HepG2 (cell line): ENCODE results near the gene TMEM80. TPM values are rescaled to one million over a fixed set of nuclear protein-coding genes. Genes with fewer than 3 reads are reported as not detected.

ENCODE experiments used
- CBX2 ChIP-seq, 2 experiments: fragments of 200-600 bp in 1 of 2; sonication (generic); formaldehyde crosslinking in 1 of 2; IDR thresholded peaks; 2 replicates each; pipeline versions ENCODE4 v1.7.0 to v1.8.1; 2018 to 2022; ENCODE audit warnings: low read depth in 2 of 2, low read length in 1 of 2, mild to moderate bottlenecking in 1 of 2, missing genetic modification reagents in 1 of 2
- DMAP1 ChIP-seq: IDR thresholded peaks from 2 replicates; pipeline ENCODE4 v1.6.1; 2016
- DR1 ChIP-seq: sonication (generic); formaldehyde crosslinking; IDR thresholded peaks from 2 replicates; pipeline ENCODE4 v1.8.0; 2021; ENCODE audit warnings: mild to moderate bottlenecking, missing genetic modification reagents, inconsistent platforms
- GTF2F1 ChIP-seq: fragments of 150-350 bp; IDR thresholded peaks from 2 replicates; pipeline ENCODE4 v1.6.1; 2014; ENCODE audit warnings: low read length
- HES4 ChIP-seq: sonication (generic); formaldehyde crosslinking; IDR thresholded peaks from 2 replicates; pipeline ENCODE4 v1.9.0; 2021; ENCODE audit warnings: mild to moderate bottlenecking, missing genetic modification reagents, borderline replicate concordance
- HOXD1 ChIP-seq: sonication (generic); formaldehyde crosslinking; IDR thresholded peaks from 2 replicates; pipeline ENCODE4 v1.5.0; 2020; ENCODE audit warnings: missing genetic modification reagents
- MYC ChIP-seq: sonication (generic); formaldehyde crosslinking; IDR thresholded peaks from 2 replicates; pipeline ENCODE4 v1.9.0; 2021; ENCODE audit warnings: missing genetic modification reagents, borderline replicate concordance
- MYNN ChIP-seq: sonication (generic); formaldehyde crosslinking; IDR thresholded peaks from 2 replicates; pipeline ENCODE4 v1.4.0; 2020; ENCODE audit warnings: mild to moderate bottlenecking, low read depth, missing genetic modification reagents
- XRCC5 ChIP-seq: fragments of 200-400 bp; formaldehyde crosslinking; optimal IDR thresholded peaks from 2 replicates; pipeline ENCODE3; 2017; ENCODE audit warnings: mild to moderate bottlenecking, low read length
- ZFP36L2 ChIP-seq: sonication (generic); formaldehyde crosslinking; IDR thresholded peaks from 2 replicates; pipeline ENCODE4 v1.4.0; 2020; ENCODE audit warnings: missing genetic modification reagents
- ZNF24 ChIP-seq: fragments of 450-650 bp; IDR thresholded peaks from 2 replicates; pipeline ENCODE4 v1.6.1; 2017; ENCODE audit warnings: antibody characterized with exemption, mild to moderate bottlenecking
- ZNF333 ChIP-seq: sonication (generic); formaldehyde crosslinking; IDR thresholded peaks from 2 replicates; pipeline ENCODE4 v1.4.0; 2020; ENCODE audit warnings: mild to moderate bottlenecking, missing genetic modification reagents, borderline replicate concordance
- ZNF562 ChIP-seq: sonication (generic); formaldehyde crosslinking; IDR thresholded peaks from 2 replicates; pipeline ENCODE4 v1.8.0; 2022; ENCODE audit warnings: missing genetic modification reagents, borderline replicate concordance
- ZNF644 ChIP-seq: IDR thresholded peaks from 2 replicates; pipeline ENCODE4 v1.6.1; 2016; ENCODE audit warnings: low read depth
- ZNF709 ChIP-seq: sonication (generic); formaldehyde crosslinking; IDR thresholded peaks from 2 replicates; pipeline ENCODE4 v1.5.0; 2020; ENCODE audit warnings: mild to moderate bottlenecking, missing genetic modification reagents
- ZNF713 ChIP-seq: sonication (generic); formaldehyde crosslinking; IDR thresholded peaks from 2 replicates; pipeline ENCODE4 v1.4.0; 2020; ENCODE audit warnings: mild to moderate bottlenecking, missing genetic modification reagents
- ZSCAN12 ChIP-seq: sonication (generic); formaldehyde crosslinking; IDR thresholded peaks from 2 replicates; pipeline ENCODE4 v1.9.0; 2021; ENCODE audit warnings: mild to moderate bottlenecking, missing genetic modification reagents
- polyA plus RNA-seq, 8 experiments: library from polyadenylated mRNA; depleted of rRNA in 3 of 8; stranded (reverse) in 7 of 8; unstranded in 1 of 8; fragments of >200 nt; fragmentation: Illumina TruSeq in 4 of 8; extraction: Trizol in 4 of 8; gene quantifications; 2 replicates each; pipeline versions ENCODE4 v1.2.1 to v1.2.3, GENCODE V29; 2011 to 2016; ENCODE audit warnings: low read depth in 4 of 8, missing spikeins in 1 of 8, mixed read lengths in 1 of 8; ENCODE audit not compliant: insufficient read depth in 1 of 8
- total RNA-seq, 5 experiments: library from RNA; depleted of rRNA; stranded (reverse); fragments of >200 nt; fragmentation: Illumina TruSeq; extraction: Trizol; gene quantifications; 2 replicates each; pipeline ENCODE4 v1.2.3, GENCODE V29; 2016; ENCODE audit warnings: low read depth in 1 of 5
- TF ChIP-seq, protein P1 (sequence below): sonication (generic); formaldehyde crosslinking; IDR thresholded peaks from 2 replicates; pipeline ENCODE4 v1.4.0; 2020; ENCODE audit warnings: missing genetic modification reagents
- TF ChIP-seq, protein P2 (sequence below): IDR thresholded peaks from 2 replicates; pipeline ENCODE4 v1.6.1; 2012; ENCODE audit warnings: low read length, improper control_type of control experiment
- TF ChIP-seq, protein P3 (sequence below): sonication (generic); formaldehyde crosslinking; IDR thresholded peaks from 2 replicates; pipeline ENCODE4 v1.5.0; 2020; ENCODE audit warnings: mild to moderate bottlenecking, missing genetic modification reagents
- TF ChIP-seq, protein P4 (sequence below): sonication (generic); formaldehyde crosslinking; IDR thresholded peaks from 2 replicates; pipeline ENCODE4 v1.5.0; 2020; ENCODE audit warnings: missing genetic modification reagents, mild to moderate bottlenecking, borderline replicate concordance

Gene TMEM80
- total and polyA plus RNA-seq, 2 of the 13 experiments (the other 11 are each of a cell fraction or from before 2014, with no cell fraction given), result 5.6 to 17.1 TPM

DNA sequence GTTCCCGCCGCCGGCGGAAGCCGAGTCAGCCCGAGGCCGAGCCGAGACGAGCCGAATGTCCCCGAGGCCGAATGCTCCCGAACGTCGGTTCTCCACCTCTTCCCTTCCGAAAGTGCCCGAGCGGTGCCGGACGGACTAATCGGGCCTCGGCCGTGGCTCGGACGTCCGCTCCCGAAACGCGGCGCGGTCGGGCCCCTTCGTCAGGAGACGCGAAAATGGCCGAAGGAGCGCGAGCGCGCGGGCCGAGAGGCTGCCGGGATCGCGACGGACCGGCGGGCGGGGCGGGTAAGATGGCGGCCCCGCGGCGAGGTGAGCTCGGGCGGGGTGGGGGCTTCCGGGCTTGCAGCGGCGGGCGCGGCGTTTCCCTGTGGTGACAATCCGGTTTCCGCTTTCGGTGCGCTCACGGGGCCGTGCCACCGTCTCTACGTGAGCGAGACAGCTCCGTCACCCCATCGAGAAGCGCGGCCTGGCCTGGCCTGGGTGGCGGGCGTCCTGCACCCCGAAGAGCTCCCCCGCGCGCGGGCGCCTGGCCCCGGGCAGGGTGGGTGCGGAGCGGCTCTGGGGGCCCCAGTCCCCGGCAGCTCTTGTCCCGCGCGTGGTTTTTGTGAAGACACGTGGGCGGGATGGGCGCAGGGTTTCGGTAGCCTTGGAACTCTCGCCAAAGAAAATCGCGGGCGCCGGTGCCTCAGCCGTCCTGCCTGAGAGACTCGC is at the start of gene TMEM80 (continued):
- TF ChIP-seq ZNF333 (CRISPR knock-in tag) (no peak; the same call in 1 of the 2 replicates), DR1 (CRISPR knock-in tag) (no peak; the same call in 1 of the 2 replicates), ZNF24 (no peak), ZNF713 (CRISPR knock-in tag) (no peak), HOXD1 (CRISPR knock-in tag) (peak; percentile 70), ZNF644 (CRISPR knock-in tag) (no peak), DMAP1 (CRISPR knock-in tag) (peak; percentile 48; the same call in 1 of the 2 replicates), GTF2F1 (no peak), MYC (CRISPR knock-in tag) (peak; percentile 72), ZNF709 (CRISPR knock-in tag) (peak; percentile 76; the same call in 1 of the 2 replicates), ZSCAN12 (no peak), ZNF562 (CRISPR knock-in tag) (no peak), ZFP36L2 (CRISPR knock-in tag) (no peak), HES4 (CRISPR knock-in tag) (peak; percentile 75; the same call in 1 of the 2 replicates), MYNN (no peak), XRCC5 (peak; percentile 43), CBX2 (IDR thresholded peaks at IDR 0.05; ENCODE audit: low read depth, low read length) (no peak), CBX2 (CRISPR knock-in tag; IDR thresholded peaks at IDR 0.05; ENCODE audit: low read depth) (no peak)
- TF ChIP-seq, protein P1, sequence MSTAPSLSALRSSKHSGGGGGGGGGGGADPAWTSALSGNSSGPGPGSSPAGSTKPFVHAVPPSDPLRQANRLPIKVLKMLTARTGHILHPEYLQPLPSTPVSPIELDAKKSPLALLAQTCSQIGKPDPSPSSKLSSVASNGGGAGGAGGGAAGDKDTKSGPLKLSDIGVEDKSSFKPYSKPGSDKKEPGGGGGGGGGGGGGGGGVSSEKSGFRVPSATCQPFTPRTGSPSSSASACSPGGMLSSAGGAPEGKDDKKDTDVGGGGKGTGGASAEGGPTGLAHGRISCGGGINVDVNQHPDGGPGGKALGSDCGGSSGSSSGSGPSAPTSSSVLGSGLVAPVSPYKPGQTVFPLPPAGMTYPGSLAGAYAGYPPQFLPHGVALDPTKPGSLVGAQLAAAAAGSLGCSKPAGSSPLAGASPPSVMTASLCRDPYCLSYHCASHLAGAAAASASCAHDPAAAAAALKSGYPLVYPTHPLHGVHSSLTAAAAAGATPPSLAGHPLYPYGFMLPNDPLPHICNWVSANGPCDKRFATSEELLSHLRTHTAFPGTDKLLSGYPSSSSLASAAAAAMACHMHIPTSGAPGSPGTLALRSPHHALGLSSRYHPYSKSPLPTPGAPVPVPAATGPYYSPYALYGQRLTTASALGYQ (CRISPR knock-in tag), result 0 out of 2 replicates have a peak, but pooled peaks have one; percentile 19
- TF ChIP-seq, protein P2, sequence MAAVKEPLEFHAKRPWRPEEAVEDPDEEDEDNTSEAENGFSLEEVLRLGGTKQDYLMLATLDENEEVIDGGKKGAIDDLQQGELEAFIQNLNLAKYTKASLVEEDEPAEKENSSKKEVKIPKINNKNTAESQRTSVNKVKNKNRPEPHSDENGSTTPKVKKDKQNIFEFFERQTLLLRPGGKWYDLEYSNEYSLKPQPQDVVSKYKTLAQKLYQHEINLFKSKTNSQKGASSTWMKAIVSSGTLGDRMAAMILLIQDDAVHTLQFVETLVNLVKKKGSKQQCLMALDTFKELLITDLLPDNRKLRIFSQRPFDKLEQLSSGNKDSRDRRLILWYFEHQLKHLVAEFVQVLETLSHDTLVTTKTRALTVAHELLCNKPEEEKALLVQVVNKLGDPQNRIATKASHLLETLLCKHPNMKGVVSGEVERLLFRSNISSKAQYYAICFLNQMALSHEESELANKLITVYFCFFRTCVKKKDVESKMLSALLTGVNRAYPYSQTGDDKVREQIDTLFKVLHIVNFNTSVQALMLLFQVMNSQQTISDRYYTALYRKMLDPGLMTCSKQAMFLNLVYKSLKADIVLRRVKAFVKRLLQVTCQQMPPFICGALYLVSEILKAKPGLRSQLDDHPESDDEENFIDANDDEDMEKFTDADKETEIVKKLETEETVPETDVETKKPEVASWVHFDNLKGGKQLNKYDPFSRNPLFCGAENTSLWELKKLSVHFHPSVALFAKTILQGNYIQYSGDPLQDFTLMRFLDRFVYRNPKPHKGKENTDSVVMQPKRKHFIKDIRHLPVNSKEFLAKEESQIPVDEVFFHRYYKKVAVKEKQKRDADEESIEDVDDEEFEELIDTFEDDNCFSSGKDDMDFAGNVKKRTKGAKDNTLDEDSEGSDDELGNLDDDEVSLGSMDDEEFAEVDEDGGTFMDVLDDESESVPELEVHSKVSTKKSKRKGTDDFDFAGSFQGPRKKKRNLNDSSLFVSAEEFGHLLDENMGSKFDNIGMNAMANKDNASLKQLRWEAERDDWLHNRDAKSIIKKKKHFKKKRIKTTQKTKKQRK, result no peak
- TF ChIP-seq, protein P3, sequence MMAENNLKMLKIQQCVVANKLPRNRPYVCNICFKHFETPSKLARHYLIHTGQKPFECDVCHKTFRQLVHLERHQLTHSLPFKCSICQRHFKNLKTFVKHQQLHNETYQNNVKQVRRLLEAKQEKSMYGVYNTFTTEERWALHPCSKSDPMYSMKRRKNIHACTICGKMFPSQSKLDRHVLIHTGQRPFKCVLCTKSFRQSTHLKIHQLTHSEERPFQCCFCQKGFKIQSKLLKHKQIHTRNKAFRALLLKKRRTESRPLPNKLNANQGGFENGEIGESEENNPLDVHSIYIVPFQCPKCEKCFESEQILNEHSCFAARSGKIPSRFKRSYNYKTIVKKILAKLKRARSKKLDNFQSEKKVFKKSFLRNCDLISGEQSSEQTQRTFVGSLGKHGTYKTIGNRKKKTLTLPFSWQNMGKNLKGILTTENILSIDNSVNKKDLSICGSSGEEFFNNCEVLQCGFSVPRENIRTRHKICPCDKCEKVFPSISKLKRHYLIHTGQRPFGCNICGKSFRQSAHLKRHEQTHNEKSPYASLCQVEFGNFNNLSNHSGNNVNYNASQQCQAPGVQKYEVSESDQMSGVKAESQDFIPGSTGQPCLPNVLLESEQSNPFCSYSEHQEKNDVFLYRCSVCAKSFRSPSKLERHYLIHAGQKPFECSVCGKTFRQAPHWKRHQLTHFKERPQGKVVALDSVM (CRISPR knock-in tag), result peak; percentile 18; the same call in 1 of the 2 replicates
- TF ChIP-seq, protein P4, sequence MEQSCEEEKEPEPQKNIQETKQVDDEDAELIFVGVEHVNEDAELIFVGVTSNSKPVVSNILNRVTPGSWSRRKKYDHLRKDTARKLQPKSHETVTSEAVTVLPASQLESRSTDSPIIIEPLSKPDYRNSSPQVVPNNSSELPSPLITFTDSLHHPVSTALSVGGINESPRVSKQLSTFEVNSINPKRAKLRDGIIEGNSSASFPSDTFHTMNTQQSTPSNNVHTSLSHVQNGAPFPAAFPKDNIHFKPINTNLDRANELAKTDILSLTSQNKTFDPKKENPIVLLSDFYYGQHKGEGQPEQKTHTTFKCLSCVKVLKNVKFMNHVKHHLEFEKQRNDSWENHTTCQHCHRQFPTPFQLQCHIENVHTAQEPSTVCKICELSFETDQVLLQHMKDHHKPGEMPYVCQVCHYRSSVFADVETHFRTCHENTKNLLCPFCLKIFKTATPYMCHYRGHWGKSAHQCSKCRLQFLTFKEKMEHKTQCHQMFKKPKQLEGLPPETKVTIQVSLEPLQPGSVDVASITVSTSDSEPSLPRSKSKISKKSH, result 0 out of 2 replicates have a peak, but pooled peaks have one; percentile 60
